ENCODE results near the gene KIR3DL2.
"Not testable (repeated sequence)": the region's sequence is repeated elsewhere in the genome, so short reads cannot be mapped to it uniquely, and the experiment has no call there.

The KIR3DL2 gene

DNA sequence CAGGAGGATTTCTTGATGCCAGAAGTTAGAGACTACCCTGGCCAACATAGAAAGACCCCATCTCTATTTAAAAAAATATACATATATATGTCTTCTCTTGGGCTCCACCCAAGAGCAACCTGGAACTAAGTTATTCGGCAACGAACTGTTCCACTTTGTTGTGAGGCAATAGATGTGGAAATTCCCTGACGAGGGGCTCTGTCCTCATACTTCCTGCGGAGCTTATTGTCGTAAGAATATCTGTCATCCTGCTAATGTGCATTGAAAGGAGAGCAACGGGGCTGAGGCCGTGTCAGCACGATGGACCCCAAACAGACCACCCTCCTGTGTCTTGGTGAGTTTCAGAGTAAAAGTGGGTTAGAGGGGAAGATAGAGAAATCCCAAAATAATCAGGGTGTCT lies 23.7 kb downstream of the KIR3DL2 start, which contains the start of gene FCAR:
TSS of gene FCAR (plus strand) at position 246 of the 400 bp plus-strand sequence. CDS start at position 301, 55 bp downstream.
- DNase-seq, result no peak

GRCh38 chr19:54875506-54875905 lies 25.3 kb downstream of the KIR3DL2 start:
- no peak for DNase-seq

GRCh38 chr19:54877471-54877870 lies 27.2 kb downstream of the KIR3DL2 start:
- DNase-seq, result no peak

GRCh38 chr19:54881884-54882283 lies 31.6 kb downstream of the KIR3DL2 start:
- no peak for DNase-seq

DNA sequence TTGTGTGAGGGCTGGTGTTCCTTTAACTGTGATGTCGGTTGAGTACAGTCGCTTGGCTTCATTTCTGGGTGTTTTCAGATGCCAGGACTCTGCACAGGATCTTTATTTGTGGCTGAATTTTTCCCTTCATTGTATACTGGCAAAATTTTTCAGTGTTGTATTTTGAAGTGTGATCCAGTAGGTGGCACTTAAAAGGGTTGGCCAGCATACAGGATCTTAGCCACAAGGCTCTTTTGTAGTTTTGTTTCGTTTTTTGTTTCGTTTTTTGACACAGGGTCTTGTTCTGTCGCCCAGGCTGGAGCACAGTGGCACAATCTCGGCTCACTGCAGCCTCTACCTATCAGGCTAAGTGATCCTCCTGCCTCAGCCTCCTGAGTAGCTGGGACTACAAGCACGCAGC lies 32.5 kb downstream of the KIR3DL2 start:
- no peak for DNase-seq

- no peak for DNase-seq
Observed at GRCh38 chr19:54883228-54883627, 33.0 kb downstream of the KIR3DL2 start.

GRCh38 chr19:54888239-54888638 lies 38.0 kb downstream of the KIR3DL2 start:
- no peak for DNase-seq

DNA sequence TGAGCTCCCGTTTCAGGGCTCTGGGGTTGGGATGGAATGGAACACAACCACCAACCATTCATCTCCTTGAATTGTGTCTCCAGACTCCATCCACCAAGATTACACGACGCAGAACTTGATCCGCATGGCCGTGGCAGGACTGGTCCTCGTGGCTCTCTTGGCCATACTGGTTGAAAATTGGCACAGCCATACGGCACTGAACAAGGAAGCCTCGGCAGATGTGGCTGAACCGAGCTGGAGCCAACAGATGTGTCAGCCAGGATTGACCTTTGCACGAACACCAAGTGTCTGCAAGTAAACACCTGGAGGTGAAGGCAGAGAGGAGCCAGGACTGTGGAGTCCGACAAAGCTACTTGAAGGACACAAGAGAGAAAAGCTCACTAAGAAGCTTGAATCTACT lies 39.3 kb downstream of the KIR3DL2 start:
- DNase-seq, result no peak

- DNase-seq, result no peak
Observed at GRCh38 chr19:54893406-54893805, 43.2 kb downstream of the KIR3DL2 start.

DNA sequence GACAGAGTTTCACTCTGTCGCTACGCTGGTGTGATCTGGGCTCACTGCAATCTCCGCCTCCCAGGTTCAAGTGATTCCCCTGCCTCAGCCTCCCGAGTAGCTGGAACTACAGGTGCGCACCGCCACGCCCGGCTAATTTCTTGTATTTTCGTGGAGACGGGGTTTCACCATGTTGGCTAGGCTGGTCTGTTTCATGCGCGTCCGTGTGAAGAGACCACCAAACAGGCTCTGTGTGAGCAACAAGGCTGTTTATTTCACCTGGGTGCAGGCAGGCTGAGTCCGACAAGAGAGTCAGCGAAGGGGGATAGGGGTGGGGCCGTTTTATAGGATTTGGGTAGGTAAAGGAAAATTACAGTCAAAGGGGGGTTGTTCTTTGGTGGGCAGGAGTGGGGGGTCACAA lies 43.9 kb downstream of the KIR3DL2 start:
- not testable (repeated sequence) for DNase-seq

GRCh38 chr19:54896036-54896435 lies 45.8 kb downstream of the KIR3DL2 start:
- DNase-seq, result no peak

DNA sequence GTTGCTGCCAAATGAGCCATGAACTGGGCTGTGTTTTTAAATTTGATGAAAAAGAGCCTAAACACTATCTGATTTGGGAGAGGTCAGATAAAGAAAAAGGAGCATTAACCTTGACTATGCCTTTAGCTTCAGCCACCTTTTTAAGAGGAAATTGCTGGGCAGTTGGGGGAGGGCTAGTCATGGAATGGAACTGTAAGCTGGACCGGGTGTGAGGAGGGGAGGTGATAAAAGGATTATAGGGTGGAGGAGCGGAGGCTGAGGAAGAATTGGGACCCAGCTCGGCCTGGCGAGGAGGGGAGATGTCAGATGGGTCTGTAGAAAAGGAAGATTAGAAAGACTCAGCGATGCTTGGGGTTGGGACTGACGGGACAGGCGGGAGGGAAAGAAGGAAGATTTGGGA lies 48.4 kb downstream of the KIR3DL2 start:
- DNase-seq, result not testable (repeated sequence)

DNA sequence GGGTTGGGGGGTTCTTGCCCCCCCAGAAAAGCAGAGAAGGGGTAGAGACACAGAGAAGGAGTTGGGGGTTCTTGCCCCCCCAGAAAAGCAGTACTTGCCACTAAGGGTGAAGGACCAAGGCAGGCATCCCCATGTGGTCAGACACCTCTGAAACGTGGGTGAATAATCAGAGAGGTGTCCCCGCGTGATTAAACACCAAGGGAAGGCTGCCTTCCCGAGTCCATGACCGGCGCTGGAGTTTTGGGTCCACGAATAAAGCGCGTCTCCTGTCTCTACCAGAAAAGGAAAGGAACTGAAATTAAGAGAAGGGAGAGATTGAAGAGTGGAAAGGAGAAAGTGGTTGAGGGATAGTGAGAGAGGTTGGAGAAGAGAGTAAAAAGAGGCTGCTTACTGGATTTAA lies 49.4 kb downstream of the KIR3DL2 start:
- not testable (repeated sequence) for DNase-seq

GRCh38 chr19:54901153-54901552 lies 50.9 kb downstream of the KIR3DL2 start:
- DNase-seq, result not testable (repeated sequence)

DNA sequence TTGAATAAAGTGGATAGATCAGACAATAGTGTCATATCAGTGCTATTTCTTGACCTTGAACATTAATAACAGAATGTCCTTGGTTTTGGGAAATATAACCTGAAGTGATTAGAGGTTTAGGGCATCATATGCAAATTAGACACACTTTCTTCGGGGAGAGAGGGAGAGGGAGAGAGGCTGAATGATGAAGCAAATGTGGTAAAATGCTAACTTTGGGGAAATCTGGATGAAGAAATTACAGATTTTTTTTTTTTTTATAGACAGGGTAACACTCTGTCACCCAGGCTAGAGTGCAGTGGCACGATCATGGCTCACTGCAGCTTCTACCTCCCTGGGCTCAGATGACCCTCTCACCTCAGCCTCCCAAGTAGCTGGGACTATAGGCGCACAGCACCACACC lies 51.8 kb downstream of the KIR3DL2 start:
- DNase-seq, result no peak

DNA sequence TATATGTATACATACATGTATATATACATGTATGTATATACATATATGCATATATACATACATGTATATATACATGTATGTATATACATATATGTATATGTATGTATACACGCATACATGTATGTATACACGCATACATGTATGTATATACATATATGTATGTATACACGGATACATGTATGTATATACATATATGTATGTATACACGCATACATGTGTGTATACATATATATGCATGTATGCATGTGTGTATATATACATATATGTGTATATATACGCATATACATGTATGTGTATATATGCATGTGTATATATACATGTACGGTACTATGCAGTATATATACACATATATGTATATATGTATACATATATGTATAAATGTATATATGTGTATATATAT lies 53.1 kb downstream of the KIR3DL2 start:
- DNase-seq, result no peak

DNA sequence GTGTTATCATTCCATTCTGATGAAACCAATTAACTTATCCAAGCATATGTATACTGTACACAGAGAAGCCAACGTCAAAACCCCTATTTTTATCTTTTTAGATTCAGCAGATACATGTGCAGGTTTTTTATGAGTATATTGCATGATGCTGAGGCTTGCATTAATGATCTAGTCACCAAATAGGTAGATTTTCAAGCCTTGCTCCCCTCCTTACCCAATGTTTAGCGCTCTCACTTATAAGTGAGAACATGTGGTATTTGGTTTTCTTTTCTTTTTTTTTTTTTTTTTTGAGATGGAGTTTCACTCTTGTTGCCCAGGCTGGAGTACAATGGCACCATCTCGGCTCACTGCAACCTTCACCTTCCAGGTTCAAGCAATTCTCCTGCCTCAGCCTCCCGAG lies 54.0 kb downstream of the KIR3DL2 start:
- not testable (repeated sequence) for DNase-seq

DNA sequence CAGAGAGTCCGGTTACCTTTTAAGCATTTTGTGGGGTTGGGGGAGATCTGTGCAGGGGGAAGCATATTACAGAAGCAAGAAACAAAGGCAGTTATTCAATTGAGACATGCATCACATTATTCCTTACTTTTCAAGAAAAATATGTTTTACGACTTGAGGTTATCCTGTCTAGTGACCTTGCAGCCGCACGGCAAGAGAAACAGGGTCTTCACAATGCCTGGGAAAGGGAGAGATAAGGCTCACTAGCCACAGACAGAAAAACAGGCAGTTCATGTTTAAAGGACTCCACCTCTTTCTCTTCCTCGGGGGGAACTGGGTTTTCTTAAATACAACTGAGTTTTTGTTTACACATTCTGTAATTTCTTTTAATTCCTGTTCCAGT lies 55.2 kb downstream of the KIR3DL2 start:
- DNase-seq, result no peak

DNA sequence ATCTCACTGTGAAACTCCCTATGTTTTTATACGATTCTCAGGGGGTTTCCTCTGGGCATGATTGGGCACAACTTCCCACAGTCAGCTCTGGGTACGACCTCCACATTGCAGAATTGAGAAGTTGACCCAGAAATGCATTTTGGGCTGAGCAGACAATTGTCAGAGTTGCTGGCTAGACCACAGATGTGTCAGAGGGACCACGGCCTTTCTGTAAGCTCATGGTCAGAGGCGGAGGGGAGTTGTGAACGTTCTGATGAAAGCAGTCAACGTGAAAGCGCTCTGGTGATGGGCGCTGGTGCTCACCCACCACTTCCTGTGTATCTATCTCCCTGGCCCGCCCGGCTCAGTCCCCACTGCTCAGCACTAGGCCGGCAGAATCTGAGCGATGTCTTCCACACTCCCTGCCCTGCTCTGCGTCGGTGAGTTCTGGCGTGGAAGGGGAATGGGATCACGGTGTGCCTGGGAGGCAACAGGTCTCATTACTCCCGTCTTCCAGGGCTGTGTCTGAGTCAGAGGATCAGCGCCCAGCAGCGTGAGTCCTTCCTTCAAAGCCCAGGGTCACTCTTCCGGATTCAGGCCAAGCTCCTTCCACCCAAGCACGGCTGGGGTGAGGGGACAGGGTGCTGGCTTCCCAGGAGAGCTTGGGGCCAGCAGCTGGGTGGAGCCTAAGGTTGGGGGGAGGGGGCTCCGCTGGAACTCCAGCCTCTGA lies 55.7 kb downstream of the KIR3DL2 start, which contains the start of gene NCR1:
TSS of gene NCR1 (plus strand) at position 346 of the 709 bp plus-strand sequence. CDS start at position 386, 40 bp downstream.
- DNase-seq, result no peak

GRCh38 chr19:54906819-54907218 lies 56.6 kb downstream of the KIR3DL2 start:
- DNase-seq, result no peak

GRCh38 chr19:54907899-54908298 lies 57.7 kb downstream of the KIR3DL2 start:
- not testable (repeated sequence) for DNase-seq

All from DMS79 (cell line).